ENCODE data around the gene DHRS7. TPM values are rescaled to one million over a fixed set of nuclear protein-coding genes. Genes with fewer than 3 reads are reported as not detected.

DHRS7 gene
- total RNA-seq, 1 donor from 2014 or later = 202 TPM

DNA sequence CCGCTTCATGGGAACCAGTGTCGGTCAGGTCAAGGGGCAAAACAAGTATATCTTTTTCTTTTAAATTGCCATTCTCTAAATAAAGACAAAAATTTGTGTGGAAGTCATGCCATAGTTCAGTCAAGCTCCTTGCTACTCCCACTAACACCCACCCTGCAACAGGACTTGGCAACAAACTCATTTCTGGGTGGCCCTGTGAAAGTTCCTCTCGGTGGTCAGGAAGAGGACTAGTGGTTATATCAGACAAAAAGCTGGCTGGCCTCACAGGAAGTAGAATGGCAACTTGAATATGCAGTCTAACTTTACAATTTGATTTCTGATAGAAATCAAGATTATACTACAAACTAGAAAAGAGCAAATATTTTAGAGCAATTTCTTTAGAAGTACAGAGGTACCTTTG is 11.2 kb downstream of the DHRS7 start:
- Histone ChIP-seq H3K27me3 (ENCODE audit: control insufficient read depth, insufficient read depth, low read length) (no peaks in the 10 kb centered on the region), H3K4me3 (ENCODE audit: low read depth, low read length) (no peak overlapping the region), H3K36me3 (ENCODE audit: control insufficient read depth, insufficient read depth, low read length) (peaks cover 7% of the 10 kb centered on the region)
- TF ChIP-seq, protein P1, sequence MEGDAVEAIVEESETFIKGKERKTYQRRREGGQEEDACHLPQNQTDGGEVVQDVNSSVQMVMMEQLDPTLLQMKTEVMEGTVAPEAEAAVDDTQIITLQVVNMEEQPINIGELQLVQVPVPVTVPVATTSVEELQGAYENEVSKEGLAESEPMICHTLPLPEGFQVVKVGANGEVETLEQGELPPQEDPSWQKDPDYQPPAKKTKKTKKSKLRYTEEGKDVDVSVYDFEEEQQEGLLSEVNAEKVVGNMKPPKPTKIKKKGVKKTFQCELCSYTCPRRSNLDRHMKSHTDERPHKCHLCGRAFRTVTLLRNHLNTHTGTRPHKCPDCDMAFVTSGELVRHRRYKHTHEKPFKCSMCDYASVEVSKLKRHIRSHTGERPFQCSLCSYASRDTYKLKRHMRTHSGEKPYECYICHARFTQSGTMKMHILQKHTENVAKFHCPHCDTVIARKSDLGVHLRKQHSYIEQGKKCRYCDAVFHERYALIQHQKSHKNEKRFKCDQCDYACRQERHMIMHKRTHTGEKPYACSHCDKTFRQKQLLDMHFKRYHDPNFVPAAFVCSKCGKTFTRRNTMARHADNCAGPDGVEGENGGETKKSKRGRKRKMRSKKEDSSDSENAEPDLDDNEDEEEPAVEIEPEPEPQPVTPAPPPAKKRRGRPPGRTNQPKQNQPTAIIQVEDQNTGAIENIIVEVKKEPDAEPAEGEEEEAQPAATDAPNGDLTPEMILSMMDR (IDR thresholded peaks at IDR 0.05; ENCODE audit: insufficient read depth, low read length, severe bottlenecking) = no peak
- FAIRE-seq (no peak), DNase-seq (ENCODE audit: low read depth) (no peak)

DNA sequence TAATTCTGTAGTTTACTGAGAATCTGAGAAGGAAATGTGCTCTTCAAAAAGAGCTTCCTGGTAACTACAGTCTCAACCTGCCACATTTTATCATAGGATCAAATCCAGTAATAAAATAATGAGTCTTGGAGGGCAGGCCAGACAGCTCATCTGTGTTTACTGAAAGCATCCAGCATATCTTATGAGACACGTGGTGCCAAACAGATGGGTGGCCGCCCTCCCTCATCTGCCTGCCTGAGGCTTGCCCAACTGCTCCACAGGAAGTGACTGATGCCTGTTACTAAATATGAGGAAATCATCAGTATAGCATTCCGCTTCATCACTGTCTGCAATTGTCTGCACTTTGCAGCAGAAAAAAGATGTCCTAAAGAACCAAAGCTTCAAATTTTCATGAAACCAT is 13.5 kb downstream of the DHRS7 start:
- DNase-seq (ENCODE audit: low read depth) (peak; percentile 94), FAIRE-seq (peak; percentile 98)
- no peaks in the 10 kb centered on the region for H3K27me3 ChIP-seq (ENCODE audit: control insufficient read depth, insufficient read depth, low read length)
- H3K4me3 ChIP-seq (ENCODE audit: low read depth, low read length) = no peak overlapping the region
- H3K36me3 ChIP-seq (ENCODE audit: control insufficient read depth, insufficient read depth, low read length) = peaks cover 13% of the 10 kb centered on the region
- TF ChIP-seq, protein P1 (IDR thresholded peaks at IDR 0.05; ENCODE audit: insufficient read depth, low read length, severe bottlenecking) = no peak

DNA sequence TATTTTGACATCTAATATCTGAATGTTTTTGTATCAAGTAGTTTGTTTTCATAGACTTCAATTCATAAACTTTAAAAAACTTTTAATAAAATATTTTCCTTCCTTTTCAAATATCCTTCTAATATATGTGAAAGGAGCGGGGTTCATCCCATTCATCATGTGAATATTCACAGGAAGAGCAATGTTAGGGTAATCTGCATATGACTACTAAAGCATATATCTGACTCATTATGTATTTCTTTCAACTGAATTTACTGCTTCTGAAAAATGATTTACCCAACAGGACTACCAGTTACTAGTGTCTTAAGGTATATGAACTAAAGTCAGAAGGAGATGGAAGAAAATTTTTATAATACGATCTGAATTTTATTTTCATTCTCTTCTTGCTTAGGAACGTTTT is 30.5 kb downstream of the DHRS7 start:
- Histone ChIP-seq H3K4me3 (ENCODE audit: low read depth, low read length) (no peak overlapping the region), H3K27me3 (ENCODE audit: control insufficient read depth, insufficient read depth, low read length) (no peaks in the 10 kb centered on the region), H3K36me3 (ENCODE audit: control insufficient read depth, insufficient read depth, low read length) (no peaks in the 10 kb centered on the region)
- peak; percentile 18 for DNase-seq (ENCODE audit: low read depth)
- TF ChIP-seq, protein P1 (IDR thresholded peaks at IDR 0.05; ENCODE audit: insufficient read depth, low read length, severe bottlenecking) = no peak
- no peak for FAIRE-seq

DNA sequence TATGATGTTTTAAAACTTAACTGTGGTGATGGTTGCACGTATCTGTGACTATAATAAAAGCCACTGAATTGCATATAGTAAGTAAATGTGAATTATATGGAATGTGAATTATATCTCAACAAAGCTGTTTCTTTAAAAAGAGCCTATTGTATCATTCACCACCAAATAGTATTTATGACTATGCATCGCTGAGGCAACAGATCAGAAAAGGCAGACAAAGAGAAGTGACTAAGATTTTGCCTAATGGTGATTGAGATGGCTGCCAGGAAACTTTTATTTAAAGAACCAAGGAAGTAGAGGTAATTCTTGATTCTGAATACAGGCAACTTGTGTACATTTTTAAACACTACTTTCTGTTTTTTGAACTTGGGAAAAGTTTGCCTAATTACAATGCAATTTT is 31.7 kb downstream of the DHRS7 start:
- FAIRE-seq (no peak), DNase-seq (ENCODE audit: low read depth) (peak; percentile 35)
- no peaks in the 10 kb centered on the region for H3K27me3 ChIP-seq (ENCODE audit: control insufficient read depth, insufficient read depth, low read length)
- no peak overlapping the region for H3K4me3 ChIP-seq (ENCODE audit: low read depth, low read length)
- TF ChIP-seq, protein P1 (IDR thresholded peaks at IDR 0.05; ENCODE audit: insufficient read depth, low read length, severe bottlenecking) = no peak
- H3K36me3 ChIP-seq (ENCODE audit: control insufficient read depth, insufficient read depth, low read length) = no peaks in the 10 kb centered on the region

DNA sequence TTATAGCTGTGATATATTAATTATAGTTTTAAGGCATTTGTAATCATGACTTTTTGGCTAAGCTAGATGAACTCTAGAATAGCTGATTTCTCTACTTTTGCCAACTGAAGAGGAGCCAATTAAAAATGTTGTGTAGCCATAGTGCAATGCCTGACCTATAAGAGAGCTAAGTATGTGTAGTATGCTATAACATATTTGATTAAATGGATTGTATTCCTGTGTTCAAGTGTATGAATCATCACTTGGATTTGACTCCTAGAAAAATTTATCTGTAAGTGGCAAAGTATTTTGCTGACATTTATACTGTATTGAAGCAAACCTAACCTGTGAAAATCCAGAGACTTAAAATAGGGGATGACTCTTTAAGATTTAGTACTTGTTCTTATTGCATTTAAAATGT is 39.3 kb downstream of the DHRS7 start:
- H3K36me3 ChIP-seq (ENCODE audit: control insufficient read depth, insufficient read depth, low read length) = peaks cover 10% of the 10 kb centered on the region
- no peak overlapping the region for H3K4me3 ChIP-seq (ENCODE audit: low read depth, low read length)
- DNase-seq (ENCODE audit: low read depth) (no peak), FAIRE-seq (no peak)
- no peaks in the 10 kb centered on the region for H3K27me3 ChIP-seq (ENCODE audit: control insufficient read depth, insufficient read depth, low read length)
- TF ChIP-seq, protein P1 (IDR thresholded peaks at IDR 0.05; ENCODE audit: insufficient read depth, low read length, severe bottlenecking) = no peak

DNA sequence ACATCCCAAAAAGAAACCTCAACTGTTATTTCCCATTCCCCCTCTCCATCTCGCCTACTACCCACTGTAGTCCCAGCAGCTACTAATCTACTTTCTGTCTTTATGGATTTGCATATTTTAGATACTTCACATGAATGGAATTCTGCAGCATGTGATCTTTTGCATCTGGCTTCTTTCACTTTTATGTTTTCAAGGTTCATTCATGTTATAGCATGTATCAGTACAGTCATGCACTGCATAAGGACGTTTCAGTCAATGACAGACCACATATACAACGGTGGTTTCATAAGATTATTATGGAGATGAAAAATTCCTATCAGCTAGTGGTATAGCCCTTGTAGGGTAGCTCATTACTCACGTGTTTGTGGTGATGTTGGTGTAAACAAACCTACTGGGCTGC is 49.0 kb downstream of the DHRS7 start:
- H3K4me3 ChIP-seq (ENCODE audit: low read depth, low read length) = no peak overlapping the region
- DNase-seq (ENCODE audit: low read depth) = peak; percentile 97
- no peaks in the 10 kb centered on the region for H3K27me3 ChIP-seq (ENCODE audit: control insufficient read depth, insufficient read depth, low read length)
- TF ChIP-seq, protein P1 (IDR thresholded peaks at IDR 0.05; ENCODE audit: insufficient read depth, low read length, severe bottlenecking) = no peak
- peaks cover 5% of the 10 kb centered on the region for H3K36me3 ChIP-seq (ENCODE audit: control insufficient read depth, insufficient read depth, low read length)
- peak; percentile 60 for FAIRE-seq
